ENCODE data around the gene STX8. TPM values are rescaled to one million over a fixed set of nuclear protein-coding genes. Genes with fewer than 3 reads are reported as not detected.

Gene STX8
- total RNA-seq, 1 experiment from 2014 or later, result 50.3 TPM

DNA sequence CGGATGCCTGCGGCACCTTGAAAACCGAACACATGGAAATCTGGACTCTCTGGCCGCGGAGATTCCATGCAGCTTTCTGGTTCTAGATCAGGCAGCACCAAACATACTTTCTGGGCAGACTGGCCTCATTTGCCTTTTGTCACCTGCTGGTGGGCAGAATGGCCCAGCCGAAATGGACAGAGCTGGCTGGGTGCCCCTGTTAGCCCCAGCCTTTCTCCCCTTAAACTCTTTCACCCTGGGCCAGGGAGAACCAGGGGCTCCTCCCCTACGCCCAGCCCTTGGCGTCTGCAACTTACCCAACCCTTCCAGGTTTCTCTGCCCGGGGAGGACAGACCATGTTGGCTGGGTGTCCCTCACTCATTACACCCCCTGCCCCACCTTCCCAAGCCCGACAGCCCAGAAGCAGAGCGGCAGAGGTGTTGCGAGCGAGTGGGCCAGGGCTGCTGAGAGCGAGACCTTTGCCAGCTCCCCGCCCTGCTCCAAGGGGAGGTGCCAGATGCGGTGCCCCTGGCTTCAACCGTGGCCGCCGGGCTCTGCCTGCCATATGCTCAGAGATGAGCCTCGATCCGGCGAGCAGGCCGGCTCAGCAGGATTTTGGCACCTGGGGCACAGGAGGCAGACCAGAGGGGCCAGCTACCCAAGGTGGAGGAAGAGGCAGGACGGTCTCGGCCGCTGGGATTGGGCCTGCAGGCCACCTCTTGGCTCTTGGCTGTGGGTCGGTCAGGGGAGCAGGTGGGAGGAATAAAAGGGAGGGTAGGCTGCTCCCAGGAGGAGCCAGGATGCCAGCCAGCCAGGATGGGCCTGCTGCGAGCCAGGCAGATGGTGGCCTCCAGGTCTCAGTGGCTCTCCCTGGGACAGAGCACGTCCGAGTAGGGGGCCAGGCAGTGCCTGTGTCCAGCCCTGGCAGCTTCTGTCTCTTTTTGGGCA, 363.0 kb downstream of the STX8 start:
- Histone ChIP-seq H3K4me1 (ENCODE audit: control insufficient read depth, insufficient read depth, low read length) (no peaks in the 10 kb centered on the region), H3K9me3 (ENCODE audit: control insufficient read depth, insufficient read depth, low read depth, low read length) (peaks cover 3% of the 10 kb centered on the region; the same call in 1 of the 2 replicates), H3K36me3 (ENCODE audit: control insufficient read depth, insufficient read depth, low read length) (no peaks in the 10 kb centered on the region), H3K4me3 (ENCODE audit: low read depth in 2 of 2, low read length in 2 of 2) (no peak overlapping the region), H3K27me3 (ENCODE audit: control insufficient read depth, insufficient read depth, low read length) (no peaks in the 10 kb centered on the region), H3K27ac (ENCODE audit: low read length) (no peak overlapping the region)
- intact Hi-C loops (cut with micrococcal nuclease; ENCODE audit: unreplicated experiment), result no loop called here
- BruUV-seq (replicated peaks), result no TSS peak
- TF ChIP-seq POLR2AphosphoS5 (IDR thresholded peaks at IDR 0.05; ENCODE audit: low read depth, low read length), result no peak
- no peak for TF ChIP-seq TCF7L2 (IDR thresholded peaks at IDR 0.05; ENCODE audit: low read depth, low read length)
- TF ChIP-seq, protein P1, sequence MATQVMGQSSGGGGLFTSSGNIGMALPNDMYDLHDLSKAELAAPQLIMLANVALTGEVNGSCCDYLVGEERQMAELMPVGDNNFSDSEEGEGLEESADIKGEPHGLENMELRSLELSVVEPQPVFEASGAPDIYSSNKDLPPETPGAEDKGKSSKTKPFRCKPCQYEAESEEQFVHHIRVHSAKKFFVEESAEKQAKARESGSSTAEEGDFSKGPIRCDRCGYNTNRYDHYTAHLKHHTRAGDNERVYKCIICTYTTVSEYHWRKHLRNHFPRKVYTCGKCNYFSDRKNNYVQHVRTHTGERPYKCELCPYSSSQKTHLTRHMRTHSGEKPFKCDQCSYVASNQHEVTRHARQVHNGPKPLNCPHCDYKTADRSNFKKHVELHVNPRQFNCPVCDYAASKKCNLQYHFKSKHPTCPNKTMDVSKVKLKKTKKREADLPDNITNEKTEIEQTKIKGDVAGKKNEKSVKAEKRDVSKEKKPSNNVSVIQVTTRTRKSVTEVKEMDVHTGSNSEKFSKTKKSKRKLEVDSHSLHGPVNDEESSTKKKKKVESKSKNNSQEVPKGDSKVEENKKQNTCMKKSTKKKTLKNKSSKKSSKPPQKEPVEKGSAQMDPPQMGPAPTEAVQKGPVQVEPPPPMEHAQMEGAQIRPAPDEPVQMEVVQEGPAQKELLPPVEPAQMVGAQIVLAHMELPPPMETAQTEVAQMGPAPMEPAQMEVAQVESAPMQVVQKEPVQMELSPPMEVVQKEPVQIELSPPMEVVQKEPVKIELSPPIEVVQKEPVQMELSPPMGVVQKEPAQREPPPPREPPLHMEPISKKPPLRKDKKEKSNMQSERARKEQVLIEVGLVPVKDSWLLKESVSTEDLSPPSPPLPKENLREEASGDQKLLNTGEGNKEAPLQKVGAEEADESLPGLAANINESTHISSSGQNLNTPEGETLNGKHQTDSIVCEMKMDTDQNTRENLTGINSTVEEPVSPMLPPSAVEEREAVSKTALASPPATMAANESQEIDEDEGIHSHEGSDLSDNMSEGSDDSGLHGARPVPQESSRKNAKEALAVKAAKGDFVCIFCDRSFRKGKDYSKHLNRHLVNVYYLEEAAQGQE (IDR thresholded peaks at IDR 0.05; ENCODE audit: insufficient read depth in 1 of 2, low read depth in 2 of 2, low read length in 1 of 2), result no peak
- TF ChIP-seq, protein P2, sequence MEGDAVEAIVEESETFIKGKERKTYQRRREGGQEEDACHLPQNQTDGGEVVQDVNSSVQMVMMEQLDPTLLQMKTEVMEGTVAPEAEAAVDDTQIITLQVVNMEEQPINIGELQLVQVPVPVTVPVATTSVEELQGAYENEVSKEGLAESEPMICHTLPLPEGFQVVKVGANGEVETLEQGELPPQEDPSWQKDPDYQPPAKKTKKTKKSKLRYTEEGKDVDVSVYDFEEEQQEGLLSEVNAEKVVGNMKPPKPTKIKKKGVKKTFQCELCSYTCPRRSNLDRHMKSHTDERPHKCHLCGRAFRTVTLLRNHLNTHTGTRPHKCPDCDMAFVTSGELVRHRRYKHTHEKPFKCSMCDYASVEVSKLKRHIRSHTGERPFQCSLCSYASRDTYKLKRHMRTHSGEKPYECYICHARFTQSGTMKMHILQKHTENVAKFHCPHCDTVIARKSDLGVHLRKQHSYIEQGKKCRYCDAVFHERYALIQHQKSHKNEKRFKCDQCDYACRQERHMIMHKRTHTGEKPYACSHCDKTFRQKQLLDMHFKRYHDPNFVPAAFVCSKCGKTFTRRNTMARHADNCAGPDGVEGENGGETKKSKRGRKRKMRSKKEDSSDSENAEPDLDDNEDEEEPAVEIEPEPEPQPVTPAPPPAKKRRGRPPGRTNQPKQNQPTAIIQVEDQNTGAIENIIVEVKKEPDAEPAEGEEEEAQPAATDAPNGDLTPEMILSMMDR (IDR thresholded peaks at IDR 0.05), result no peak
- TF ChIP-seq SIN3A (IDR thresholded peaks at IDR 0.05; ENCODE audit: borderline replicate concordance, insufficient read depth, low read depth, low read length), result no peak
- CTCF ChIA-PET, result no interaction called here
- POLR2A ChIA-PET, result no interaction called here
- ATAC-seq (no peak), DNase-seq (ENCODE audit: low read depth, low spot score) (no peak)
- in situ Hi-C loops (cut with HindIII; ENCODE audit: low pct_unique_long_range_greater_than_20kb, low sequenced_read_pairs), result no loop called here

DNA sequence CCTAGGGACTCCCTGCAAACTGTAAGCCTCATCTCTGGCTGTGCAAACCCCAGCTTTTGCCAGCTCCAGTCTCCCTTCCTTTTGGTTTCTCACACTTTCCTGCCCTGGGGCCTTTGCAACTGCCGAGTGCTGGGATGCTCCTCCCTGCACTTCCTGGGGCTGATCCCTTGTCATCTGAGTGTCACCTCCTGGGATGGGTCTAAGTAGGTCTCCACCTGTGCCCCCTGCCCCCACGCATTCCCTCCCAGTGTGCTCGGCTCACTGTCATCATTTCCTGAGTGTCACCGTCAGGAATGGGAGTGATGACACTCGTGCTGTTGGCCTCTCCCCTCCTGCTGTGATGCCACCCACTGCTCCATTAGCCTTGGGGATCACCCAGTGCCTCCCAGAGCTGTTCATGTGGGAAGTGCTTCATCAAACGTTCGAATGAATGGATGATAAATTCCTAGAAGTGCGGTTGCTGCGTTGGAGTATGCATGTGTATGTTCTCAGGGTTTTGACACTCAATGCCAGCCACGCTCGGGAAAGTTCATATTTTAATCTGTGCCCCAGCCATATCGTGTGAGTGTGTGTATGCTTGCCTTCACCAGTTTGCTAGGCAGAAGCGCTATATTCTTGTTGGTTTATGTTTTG, 364.4 kb downstream of the STX8 start:
- Histone ChIP-seq H3K27ac (ENCODE audit: low read length) (no peak overlapping the region), H3K9me3 (ENCODE audit: control insufficient read depth, insufficient read depth, low read depth, low read length) (peaks cover 3% of the 10 kb centered on the region; the same call in 1 of the 2 replicates), H3K36me3 (ENCODE audit: control insufficient read depth, insufficient read depth, low read length) (no peaks in the 10 kb centered on the region), H3K4me1 (ENCODE audit: control insufficient read depth, insufficient read depth, low read length) (no peaks in the 10 kb centered on the region), H3K27me3 (ENCODE audit: control insufficient read depth, insufficient read depth, low read length) (no peaks in the 10 kb centered on the region), H3K4me3 (ENCODE audit: low read depth in 2 of 2, low read length in 2 of 2) (no peak overlapping the region)
- POLR2A ChIA-PET, result no interaction called here
- TF ChIP-seq, protein P1 (IDR thresholded peaks at IDR 0.05; ENCODE audit: insufficient read depth in 1 of 2, low read depth in 2 of 2, low read length in 1 of 2), result no peak
- TF ChIP-seq TCF7L2 (IDR thresholded peaks at IDR 0.05; ENCODE audit: low read depth, low read length), result no peak
- no peak for TF ChIP-seq POLR2AphosphoS5 (IDR thresholded peaks at IDR 0.05; ENCODE audit: low read depth, low read length)
- TF ChIP-seq, protein P2 (IDR thresholded peaks at IDR 0.05), result no peak
- TF ChIP-seq SIN3A (IDR thresholded peaks at IDR 0.05; ENCODE audit: borderline replicate concordance, insufficient read depth, low read depth, low read length), result no peak
- intact Hi-C loops (cut with micrococcal nuclease; ENCODE audit: unreplicated experiment), result no loop called here
- ATAC-seq, result no peak
- BruUV-seq (replicated peaks), result no TSS peak
- CTCF ChIA-PET, result no interaction called here
- no peak for DNase-seq (ENCODE audit: low read depth, low spot score)
- in situ Hi-C loops (cut with HindIII; ENCODE audit: low pct_unique_long_range_greater_than_20kb, low sequenced_read_pairs), result no loop called here
